Thyroid gland (tissue), 4 donors: ENCODE results near the gene CUEDC1.

Experiments used
- POLR2A ChIP-seq, 2 donors: fragments of 450-650 bp; IDR thresholded peaks; one replicate each; pipeline ENCODE4 v1.6.1; 2017; ENCODE audit warnings: antibody characterized with exemption in 2 of 2, mild to moderate bottlenecking in 2 of 2, moderate library complexity in 1 of 2
- TF ChIP-seq, protein P1 (sequence below), 6 experiments: fragments of 200-600 bp in 3 of 6; fragments of 450-650 bp in 3 of 6; sonication (generic) in 3 of 6; IDR thresholded peaks; one replicate each; pipeline ENCODE4 v1.5.1; 2016 to 2019; ENCODE audit warnings: antibody characterized with exemption in 6 of 6, mild to moderate bottlenecking in 2 of 6, inconsistent platforms in 1 of 6, moderate library complexity in 1 of 6

DNA sequence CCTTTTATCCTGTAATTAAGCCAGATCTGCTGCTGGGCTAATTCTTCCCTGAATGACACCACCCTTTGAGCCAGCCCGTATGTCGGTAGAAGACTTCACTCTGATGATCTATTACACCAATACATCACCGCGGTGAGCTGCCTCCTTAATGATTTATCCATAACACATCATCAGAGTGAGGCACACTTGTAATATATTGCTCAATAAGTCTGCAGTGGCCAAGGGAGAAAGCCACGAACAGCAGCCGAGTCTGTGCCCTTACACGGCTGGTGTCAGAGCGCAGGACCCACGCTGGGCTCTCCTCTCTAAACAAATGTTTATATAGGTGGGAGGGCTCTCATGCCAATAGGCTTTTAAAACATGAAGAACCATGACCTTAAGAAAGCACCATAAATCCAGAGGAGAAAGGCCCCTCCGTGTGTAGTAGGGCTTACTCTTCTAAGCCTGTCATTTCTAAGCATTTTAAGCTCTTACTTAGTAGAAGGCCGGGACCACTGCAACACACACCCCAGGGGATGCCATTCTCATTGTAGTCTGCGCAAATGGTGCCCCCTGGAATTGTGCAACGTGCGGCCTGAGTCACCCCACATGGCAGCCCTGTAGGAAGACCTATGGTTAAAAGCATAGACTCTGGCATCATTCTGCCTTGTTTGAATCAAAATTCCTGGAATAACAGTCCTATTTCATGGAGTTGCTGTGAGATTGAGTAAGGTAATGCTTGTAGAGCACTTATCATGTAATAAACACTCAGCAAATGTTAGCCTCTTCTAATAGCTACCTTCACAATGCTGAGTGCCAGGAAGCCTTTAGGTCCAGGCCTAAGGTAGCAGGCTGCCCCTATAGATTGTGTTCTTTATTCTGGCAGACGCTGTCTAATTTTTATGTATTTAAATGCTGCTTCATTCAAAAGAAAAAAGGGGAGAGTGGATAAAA lies 131.5 kb downstream of the CUEDC1 start:
- TF ChIP-seq, protein P1, sequence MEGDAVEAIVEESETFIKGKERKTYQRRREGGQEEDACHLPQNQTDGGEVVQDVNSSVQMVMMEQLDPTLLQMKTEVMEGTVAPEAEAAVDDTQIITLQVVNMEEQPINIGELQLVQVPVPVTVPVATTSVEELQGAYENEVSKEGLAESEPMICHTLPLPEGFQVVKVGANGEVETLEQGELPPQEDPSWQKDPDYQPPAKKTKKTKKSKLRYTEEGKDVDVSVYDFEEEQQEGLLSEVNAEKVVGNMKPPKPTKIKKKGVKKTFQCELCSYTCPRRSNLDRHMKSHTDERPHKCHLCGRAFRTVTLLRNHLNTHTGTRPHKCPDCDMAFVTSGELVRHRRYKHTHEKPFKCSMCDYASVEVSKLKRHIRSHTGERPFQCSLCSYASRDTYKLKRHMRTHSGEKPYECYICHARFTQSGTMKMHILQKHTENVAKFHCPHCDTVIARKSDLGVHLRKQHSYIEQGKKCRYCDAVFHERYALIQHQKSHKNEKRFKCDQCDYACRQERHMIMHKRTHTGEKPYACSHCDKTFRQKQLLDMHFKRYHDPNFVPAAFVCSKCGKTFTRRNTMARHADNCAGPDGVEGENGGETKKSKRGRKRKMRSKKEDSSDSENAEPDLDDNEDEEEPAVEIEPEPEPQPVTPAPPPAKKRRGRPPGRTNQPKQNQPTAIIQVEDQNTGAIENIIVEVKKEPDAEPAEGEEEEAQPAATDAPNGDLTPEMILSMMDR (IDR thresholded peaks at IDR 0.05): no peak
- TF ChIP-seq POLR2A (IDR thresholded peaks at IDR 0.05): no peak
